Subcutaneous abdominal adipose tissue (tissue), 5 donors: ENCODE measurements around the gene RBM19.

Source experiments
- H3K27ac ChIP-seq: one replicate; pipeline ENCODE4 v1.7.0; 2013; ENCODE audit warnings: low read depth, mild to moderate bottlenecking, inconsistent platforms, low read length, moderate library complexity
- H3K27me3 ChIP-seq, 5 donors: one replicate each; pipeline ENCODE4 v1.7.0; 2013; ENCODE audit warnings: low read length in 5 of 5, inconsistent platforms in 1 of 5; ENCODE audit not compliant: control insufficient read depth in 5 of 5, insufficient read depth in 4 of 5
- H3K36me3 ChIP-seq, 5 donors: one replicate each; pipeline ENCODE4 v1.7.0; 2013; ENCODE audit warnings: low read length in 5 of 5; ENCODE audit not compliant: control insufficient read depth in 5 of 5, insufficient read depth in 5 of 5
- H3K4me1 ChIP-seq, 5 donors: one replicate each; pipeline ENCODE4 v1.7.0; 2013; ENCODE audit warnings: low read length in 5 of 5, mild to moderate bottlenecking in 3 of 5, moderate library complexity in 1 of 5; ENCODE audit not compliant: control insufficient read depth in 5 of 5, insufficient read depth in 5 of 5
- H3K4me3 ChIP-seq, 5 donors: one replicate each; pipeline ENCODE4 v1.7.0; 2013; ENCODE audit warnings: low read length in 5 of 5, low read depth in 1 of 5
- H3K9ac ChIP-seq, 5 donors: one replicate each; pipeline ENCODE4 v1.7.0; 2013; ENCODE audit warnings: low read length in 5 of 5, mild to moderate bottlenecking in 4 of 5, moderate library complexity in 3 of 5
- H3K9me3 ChIP-seq, 5 donors: one replicate each; pipeline ENCODE4 v1.7.0; 2013; ENCODE audit warnings: low read length in 5 of 5; ENCODE audit not compliant: control insufficient read depth in 5 of 5
- donor health status: healthy.
- donor health status: healthy.
- donor health status: healthy.
- donor health status: healthy.
- donor health status: healthy.

The RBM19 gene

DNA sequence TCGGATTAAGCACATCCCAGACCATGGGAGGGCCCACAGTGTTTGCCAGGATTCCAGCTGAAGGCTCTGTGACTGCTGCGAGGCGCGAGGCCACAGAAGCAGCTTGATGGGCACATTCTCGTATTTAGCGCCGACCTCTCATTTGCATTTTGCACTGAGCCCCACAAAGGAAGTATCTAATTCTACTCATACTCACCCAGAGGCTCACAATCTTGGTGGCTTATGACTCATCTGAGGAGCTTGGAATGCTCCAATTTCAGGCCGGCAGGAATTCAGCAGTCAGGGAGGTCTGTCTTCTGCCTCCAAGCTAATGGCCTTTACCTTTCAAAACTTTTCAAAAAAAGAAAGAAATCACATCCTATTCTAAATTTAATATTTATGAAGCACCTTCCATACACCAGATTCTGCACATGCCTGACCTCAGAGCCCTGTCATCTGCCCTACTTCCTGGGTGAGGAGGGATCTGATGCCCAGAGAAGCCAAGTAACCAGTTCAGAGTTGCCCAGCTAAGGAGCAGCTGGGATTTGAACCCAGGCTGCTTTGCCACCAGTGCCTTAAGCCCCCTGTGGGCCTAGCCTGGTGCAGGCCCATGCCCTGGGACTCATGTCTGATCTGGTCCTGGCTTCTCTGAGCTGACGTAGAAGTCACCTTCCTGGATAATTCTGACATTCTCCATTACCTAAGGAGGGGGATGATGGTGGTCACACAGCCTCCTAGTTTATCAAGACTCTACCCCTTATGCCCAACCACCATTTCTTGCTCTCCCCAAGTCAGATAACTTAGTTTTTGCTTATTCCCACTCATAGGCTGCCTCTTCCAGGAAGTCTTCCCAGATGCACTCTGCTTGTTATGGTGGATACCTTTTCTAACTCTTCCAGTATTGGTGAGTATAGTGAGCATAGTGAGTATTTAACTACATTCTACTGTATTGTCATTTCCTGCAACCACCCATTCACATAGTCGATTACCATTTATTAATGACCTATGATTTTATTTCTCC, 198.9 kb downstream of the RBM19 start:
- Histone ChIP-seq H3K9ac (no peak overlapping the region), H3K4me1 (no peaks in the 10 kb centered on the region), H3K27ac (no peak overlapping the region), H3K36me3 (no peaks in the 10 kb centered on the region), H3K4me3 (no peak overlapping the region), H3K27me3 (peaks cover 3 to 35% (median 27%) of the 10 kb centered on the region in 5 donors), H3K9me3 (no peaks in the 10 kb centered on the region)
